Mesothelial cell of epicardium (in vitro differentiated cells): ENCODE measurements around the gene MIPEP. TPM values are rescaled to one million over a fixed set of nuclear protein-coding genes. Genes with fewer than 3 reads are reported as not detected.

Experiments used
- DNase-seq, 2 experiments: peaks; one replicate each; pipeline ENCODE4 v3.0.0; 2021; ENCODE audit warnings: low spot score in 2 of 2; ENCODE audit not compliant: unreplicated experiment in 2 of 2
- H3K27ac Mint-ChIP-seq: 2 replicates; pipeline ENCODE4 v1.8.0; 2021; ENCODE audit warnings: mixed read lengths
- H3K27me3 Mint-ChIP-seq: 2 replicates; pipeline ENCODE4 v1.8.0; 2021; ENCODE audit warnings: low read depth, mixed read lengths
- H3K36me3 Mint-ChIP-seq: 2 replicates; pipeline ENCODE4 v1.8.0; 2021; ENCODE audit warnings: mixed read lengths
- H3K4me1 Mint-ChIP-seq: 2 replicates; pipeline ENCODE4 v1.8.0; 2021; ENCODE audit warnings: mixed read lengths
- H3K4me3 Mint-ChIP-seq: 2 replicates; pipeline ENCODE4 v1.8.0; 2021; ENCODE audit warnings: mild to moderate bottlenecking, moderate library complexity, mixed read lengths
- H3K9me3 Mint-ChIP-seq: 2 replicates; pipeline ENCODE4 v1.8.0; 2021; ENCODE audit warnings: mixed read lengths
- total RNA-seq: library from RNA; stranded (reverse); gene quantifications from 3 replicates; pipeline ENCODE4 v1.2.1, GENCODE V29; 2021
- TF ChIP-seq, protein P1 (sequence below): fragments of 200-600 bp; sonication (generic); IDR thresholded peaks from one replicate; pipeline ENCODE4 v1.5.0; 2021; ENCODE audit warnings: antibody characterized with exemption; ENCODE audit not compliant: unreplicated experiment

MIPEP gene
- total RNA-seq, 1 donor from 2014 or later = 13.1 TPM

DNA sequence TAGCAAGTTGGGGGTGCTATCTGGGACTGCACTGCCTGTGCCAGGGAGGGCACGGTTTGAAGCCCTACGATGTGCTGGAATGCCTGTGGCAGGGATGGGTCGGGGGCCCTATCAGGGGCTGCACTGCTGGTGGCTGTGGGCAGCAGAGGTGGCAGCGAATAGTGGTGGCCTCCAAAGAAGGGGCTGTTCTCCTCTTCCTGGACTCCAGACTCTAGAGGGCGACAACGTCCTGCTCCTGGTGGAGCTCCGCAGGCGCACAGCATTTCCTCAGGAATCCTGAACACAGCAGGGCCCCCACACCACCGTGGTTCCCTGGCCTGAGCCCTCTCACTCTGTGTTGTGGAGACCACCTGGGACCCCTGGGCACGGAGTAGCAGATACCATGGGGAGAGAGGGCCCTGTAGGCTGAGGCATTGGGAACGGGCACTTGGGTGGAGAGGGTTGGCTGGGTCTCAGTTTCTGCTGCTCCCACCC is 173.4 kb downstream of the MIPEP start:
- TF ChIP-seq, protein P1, sequence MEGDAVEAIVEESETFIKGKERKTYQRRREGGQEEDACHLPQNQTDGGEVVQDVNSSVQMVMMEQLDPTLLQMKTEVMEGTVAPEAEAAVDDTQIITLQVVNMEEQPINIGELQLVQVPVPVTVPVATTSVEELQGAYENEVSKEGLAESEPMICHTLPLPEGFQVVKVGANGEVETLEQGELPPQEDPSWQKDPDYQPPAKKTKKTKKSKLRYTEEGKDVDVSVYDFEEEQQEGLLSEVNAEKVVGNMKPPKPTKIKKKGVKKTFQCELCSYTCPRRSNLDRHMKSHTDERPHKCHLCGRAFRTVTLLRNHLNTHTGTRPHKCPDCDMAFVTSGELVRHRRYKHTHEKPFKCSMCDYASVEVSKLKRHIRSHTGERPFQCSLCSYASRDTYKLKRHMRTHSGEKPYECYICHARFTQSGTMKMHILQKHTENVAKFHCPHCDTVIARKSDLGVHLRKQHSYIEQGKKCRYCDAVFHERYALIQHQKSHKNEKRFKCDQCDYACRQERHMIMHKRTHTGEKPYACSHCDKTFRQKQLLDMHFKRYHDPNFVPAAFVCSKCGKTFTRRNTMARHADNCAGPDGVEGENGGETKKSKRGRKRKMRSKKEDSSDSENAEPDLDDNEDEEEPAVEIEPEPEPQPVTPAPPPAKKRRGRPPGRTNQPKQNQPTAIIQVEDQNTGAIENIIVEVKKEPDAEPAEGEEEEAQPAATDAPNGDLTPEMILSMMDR = no peak
- Mint-ChIP-seq H3K36me3 (peaks cover 2% of the 10 kb centered on the region), H3K9me3 (peaks cover 18% of the 10 kb centered on the region), H3K27ac (no peak overlapping the region), H3K4me3 (no peak overlapping the region), H3K4me1 (peaks cover 8% of the 10 kb centered on the region), H3K27me3 (no peaks in the 10 kb centered on the region)
- no peak for DNase-seq

DNA sequence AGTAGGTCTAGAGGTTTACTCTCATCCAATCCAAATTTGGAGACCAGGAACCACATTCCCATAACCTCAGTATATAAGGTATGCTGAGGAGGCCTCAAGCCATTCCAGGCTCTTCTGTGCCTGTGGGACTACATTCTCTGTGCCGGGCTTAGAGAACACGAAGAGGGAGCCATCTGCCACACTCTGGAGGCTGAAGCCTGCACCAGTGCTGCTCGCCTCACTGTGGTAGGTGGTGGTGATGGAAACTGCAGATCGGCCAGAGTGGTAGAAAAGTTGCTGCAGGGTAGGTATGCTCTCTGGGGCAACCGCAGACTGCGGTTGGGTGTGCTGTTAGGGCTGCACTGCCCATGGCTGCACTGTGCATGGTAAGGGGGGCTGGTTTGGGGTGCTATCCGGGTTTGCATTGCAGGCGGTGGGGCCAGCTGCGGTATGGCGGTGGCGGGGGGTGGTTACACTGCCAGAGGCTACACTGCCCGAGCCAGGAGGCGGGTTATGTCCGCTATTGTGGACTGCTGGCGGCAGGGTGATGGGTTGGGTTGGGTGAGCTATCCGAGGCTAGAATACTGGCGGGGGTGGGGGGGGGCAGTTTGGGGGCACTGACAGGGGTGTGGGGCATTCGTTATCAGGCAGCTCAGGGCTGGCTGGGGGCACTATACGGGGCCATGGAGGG is 174.0 kb downstream of the MIPEP start:
- Mint-ChIP-seq H3K27ac (no peak overlapping the region), H3K36me3 (peaks cover 2% of the 10 kb centered on the region), H3K27me3 (no peaks in the 10 kb centered on the region), H3K4me3 (no peak overlapping the region), H3K9me3 (peaks cover 18% of the 10 kb centered on the region), H3K4me1 (peaks cover 8% of the 10 kb centered on the region)
- DNase-seq = no peak
- TF ChIP-seq, protein P1 = no peak

- Mint-ChIP-seq H3K4me1 (peaks cover 8% of the 10 kb centered on the region), H3K4me3 (no peak overlapping the region), H3K36me3 (peaks cover 2% of the 10 kb centered on the region), H3K27me3 (no peaks in the 10 kb centered on the region), H3K9me3 (peaks cover 18% of the 10 kb centered on the region), H3K27ac (no peak overlapping the region)
- TF ChIP-seq, protein P1 = no peak
- DNase-seq = no peak
These were observed 174.5 kb downstream of the MIPEP start for GRCh38 chr13:23714672-23715071.

GRCh38 chr13:23711355-23711754 is 177.8 kb downstream of the MIPEP start:
- peaks cover 2% of the 10 kb centered on the region for H3K36me3 Mint-ChIP-seq
- DNase-seq = no peak
- no peaks in the 10 kb centered on the region for H3K27me3 Mint-ChIP-seq
- H3K4me1 Mint-ChIP-seq = no peaks in the 10 kb centered on the region
- no peak overlapping the region for H3K4me3 Mint-ChIP-seq
- H3K9me3 Mint-ChIP-seq = peaks cover 18% of the 10 kb centered on the region
- H3K27ac Mint-ChIP-seq = no peak overlapping the region
- TF ChIP-seq, protein P1 = no peak

GRCh38 chr13:23710366-23710765 is 178.8 kb downstream of the MIPEP start:
- no peak for DNase-seq
- H3K27me3 Mint-ChIP-seq = no peaks in the 10 kb centered on the region
- H3K4me1 Mint-ChIP-seq = peaks cover 7% of the 10 kb centered on the region
- TF ChIP-seq, protein P1 = no peak
- H3K4me3 Mint-ChIP-seq = no peak overlapping the region
- peaks cover 2% of the 10 kb centered on the region for H3K36me3 Mint-ChIP-seq
- no peak overlapping the region for H3K27ac Mint-ChIP-seq
- H3K9me3 Mint-ChIP-seq = peaks cover 18% of the 10 kb centered on the region

DNA sequence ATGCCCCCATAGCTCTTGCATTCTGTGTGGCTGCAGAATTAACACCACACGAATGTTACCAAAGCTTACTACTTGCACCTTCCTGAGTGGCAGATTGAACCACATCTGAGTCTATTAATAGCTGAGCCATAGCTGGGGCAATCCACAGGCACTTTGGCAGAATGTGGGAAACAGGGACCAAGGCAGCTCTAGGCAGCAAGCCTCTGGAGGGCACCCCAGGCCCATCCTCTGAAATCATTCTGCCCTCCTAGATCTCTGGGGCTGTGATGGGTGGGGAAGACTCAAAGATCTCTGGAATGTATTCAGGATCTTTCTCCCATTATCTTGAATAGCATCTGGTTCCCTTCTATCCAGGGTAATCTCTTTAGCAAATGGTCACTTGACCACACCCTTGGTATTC is 179.7 kb downstream of the MIPEP start:
- Mint-ChIP-seq H3K4me1 (peaks cover 13% of the 10 kb centered on the region), H3K27me3 (no peaks in the 10 kb centered on the region), H3K4me3 (no peak overlapping the region), H3K27ac (no peak overlapping the region), H3K36me3 (peaks cover 2% of the 10 kb centered on the region), H3K9me3 (peaks cover 18% of the 10 kb centered on the region)
- TF ChIP-seq, protein P1 = no peak
- DNase-seq = no peak
